ENCODE data around the gene XRCC1.

Gene XRCC1

DNA sequence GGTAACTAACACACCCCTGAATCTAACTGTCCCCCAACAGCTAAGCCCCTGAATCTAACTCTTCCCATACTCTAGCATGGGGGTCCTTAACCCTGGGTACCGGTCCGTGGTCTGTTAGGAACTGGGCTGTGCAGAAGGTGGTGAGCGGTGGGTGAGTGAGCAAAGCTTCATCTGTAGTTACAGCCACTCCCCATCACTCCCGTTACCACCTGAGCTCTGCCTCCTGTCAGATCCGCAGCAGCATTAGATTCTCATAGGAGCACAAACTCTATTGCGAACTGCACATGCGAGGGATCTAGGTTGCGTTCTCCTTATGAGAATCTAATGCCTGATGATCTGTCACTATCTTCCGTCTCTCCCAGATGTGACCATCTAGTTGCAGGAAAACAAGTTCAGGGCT is 64.6 kb downstream of the XRCC1 start:
- no peak for DNase-seq

DNA sequence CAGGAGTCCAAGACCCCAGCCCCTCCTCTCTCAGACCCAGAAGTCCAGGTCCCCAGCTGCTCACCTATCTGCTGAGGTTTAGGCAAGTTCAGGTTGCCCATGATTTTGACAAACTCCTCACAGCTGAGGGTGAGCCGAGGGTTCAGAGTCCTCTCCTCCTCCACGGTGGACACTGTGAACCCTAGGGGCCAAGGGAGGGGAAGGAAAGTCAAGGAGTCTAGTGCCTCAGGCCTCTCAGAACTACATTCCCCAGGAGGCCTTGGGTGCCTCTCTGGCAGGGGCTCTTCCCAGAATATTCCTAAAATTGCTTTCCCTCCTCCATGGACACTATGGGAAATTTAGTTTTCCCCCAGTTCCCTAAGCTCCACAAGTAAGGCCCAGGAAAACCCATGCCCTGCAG is 67.4 kb downstream of the XRCC1 start:
- DNase-seq, result no peak

- no peak for DNase-seq
Measured at GRCh38 chr19:43506629-43507028, 68.7 kb downstream of the XRCC1 start.

DNA sequence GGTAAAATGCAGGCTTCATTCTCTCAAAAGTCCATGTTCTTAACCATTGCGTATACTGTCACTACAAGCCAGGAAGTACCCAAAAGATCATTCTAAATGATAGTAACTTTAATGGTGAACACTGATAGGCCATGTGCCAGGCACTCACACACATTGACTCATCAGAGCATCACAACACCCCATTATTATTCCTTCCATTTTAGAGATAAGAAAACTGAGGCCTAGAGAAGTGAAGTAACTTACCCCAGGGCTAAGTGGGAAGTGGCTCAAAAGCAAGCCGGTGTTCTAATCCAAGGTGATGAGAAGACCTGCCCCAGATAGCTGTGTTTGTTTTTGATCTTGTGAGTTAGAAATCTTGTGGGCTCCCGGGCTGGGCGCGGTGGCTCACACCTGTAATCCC is 69.4 kb downstream of the XRCC1 start:
- no peak for DNase-seq

DNA sequence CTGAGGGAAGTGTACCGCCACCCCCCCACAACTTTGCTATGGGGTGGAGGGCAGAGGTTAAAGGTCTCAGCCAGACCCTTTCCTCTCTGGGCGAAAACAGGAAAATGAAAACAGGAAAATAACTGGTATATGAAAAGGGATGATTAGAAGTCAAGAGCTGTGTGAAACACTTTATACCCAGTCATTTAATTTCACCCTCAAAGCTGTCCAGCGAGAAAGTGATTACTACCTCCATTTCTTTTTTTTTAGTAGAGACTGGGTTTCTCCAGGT is 70.2 kb downstream of the XRCC1 start:
- DNase-seq, result no peak

GRCh38 chr19:43504426-43505185 is 70.7 kb downstream of the XRCC1 start, which contains the start of gene PHLDB3:
TSS of gene PHLDB3 (minus strand) at chr19:43504746. CDS start at chr19:43504118, 628 bp downstream.
- peak; percentile 46 for DNase-seq

DNA sequence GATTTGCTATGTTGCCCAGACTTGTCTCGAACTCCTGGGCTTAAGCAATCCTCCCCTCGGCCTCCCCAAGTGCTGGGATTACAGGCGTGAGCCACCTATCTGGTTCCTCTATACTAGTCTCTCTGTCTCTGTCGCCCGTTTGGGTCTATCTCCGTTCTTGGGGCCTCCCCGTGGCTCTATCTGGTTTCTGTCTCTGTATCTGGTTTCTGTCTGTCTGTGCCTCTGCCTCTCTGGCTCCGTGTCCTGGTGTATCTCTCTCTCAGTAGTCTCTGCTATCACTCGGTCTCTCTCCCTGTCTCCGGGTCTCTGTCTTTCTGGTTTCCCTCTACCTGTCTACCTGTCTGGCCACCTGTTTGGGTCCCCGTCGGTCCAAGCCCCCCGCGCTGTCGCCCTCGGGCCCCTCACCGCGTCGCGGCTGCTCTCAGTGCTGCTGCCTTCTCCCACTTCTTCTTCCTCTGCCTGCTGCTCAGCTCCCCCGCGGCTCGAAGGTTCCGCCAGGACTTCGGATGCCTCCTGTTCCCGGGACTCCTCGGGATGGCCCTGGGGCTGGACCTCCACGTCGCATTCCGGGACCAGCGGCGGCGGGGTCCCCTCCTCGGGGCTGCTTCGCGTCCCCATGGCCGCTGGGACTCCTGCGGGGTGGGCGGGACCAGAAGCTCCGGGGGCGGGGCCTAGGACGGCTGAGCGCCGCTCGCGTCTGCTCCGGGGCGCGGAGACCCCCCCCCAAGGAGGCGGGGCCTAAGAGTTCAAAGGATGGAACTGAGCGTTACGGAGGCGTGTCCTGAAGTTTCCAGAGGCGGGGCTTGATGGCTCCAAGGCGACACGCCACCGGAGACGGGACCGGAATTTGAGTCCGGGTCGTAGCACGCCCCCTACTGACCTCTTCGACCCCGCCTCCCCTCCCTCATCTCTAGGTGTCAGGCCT is 71.6 kb downstream of the XRCC1 start:
- DNase-seq, result peak; percentile 90

DNA sequence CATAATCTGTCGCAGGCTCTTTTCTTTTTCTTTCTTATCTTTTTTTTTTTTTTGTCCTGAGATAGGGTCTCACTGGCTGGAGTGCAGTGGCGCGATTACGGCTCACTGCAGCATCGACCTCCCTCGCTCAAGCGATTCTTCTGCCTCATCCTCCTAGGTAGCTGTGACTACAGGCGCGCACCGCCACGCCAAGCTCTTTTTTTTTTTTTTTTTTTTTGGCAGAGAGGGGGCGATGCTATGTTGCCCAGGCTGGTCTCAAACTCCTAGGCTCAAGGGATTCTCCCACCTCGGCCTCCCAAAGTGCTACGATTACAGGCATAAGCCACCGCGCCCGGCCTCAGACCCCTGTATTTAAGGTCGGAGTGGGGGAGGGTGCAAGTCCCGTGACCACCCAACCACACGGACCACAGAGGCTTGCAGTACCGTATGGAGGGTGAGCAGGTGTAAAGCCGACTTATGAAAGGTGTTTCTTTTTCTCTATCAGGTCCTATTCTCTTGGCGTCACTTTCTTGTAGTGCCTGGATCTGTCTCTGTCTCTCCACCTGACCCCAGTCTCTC is 72.8 kb downstream of the XRCC1 start:
- no peak for DNase-seq

DNA sequence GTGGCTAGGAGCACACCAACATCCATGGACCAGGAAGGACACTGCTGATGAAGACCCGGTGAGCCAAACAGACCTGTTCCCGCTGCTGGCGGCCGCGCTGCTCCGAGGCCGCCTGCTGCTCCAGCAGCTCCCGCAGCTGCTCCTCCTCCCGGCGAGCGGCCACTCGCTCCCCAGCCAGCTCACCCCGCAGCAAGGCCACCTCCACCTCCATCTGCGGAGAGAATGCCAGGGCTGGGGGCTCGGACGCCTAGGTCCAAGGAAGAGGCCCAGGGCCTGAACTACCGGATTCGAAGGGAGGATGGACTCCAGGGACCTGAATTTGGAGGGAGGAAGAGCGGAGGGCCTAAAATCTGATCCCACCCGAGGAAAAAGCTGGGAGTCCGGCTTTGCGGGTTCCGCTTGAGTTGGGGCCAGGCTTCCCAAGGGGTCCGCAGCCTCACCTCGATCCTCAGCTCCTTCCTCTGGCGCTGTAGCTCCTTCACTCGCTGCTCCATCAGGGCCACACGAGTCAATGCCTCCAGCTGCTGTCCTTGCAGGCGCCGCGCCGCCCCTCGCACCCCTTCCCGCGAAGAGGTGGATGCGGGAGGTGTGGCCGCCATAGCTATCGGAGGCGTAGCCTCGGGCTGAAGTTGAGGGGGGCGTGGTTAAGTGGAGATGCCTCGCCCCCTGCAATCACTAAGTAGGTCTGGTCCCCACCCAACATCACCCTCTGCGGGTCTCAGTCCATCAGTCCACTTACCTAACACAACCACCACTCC is 73.5 kb downstream of the XRCC1 start:
- no peak for DNase-seq

- no peak for DNase-seq
Measured at GRCh38 chr19:43499042-43499441, 76.3 kb downstream of the XRCC1 start.

- DNase-seq, result no peak
Measured at GRCh38 chr19:43498233-43498842, 77.0 kb downstream of the XRCC1 start.

- no peak for DNase-seq
Measured at GRCh38 chr19:43496960-43497359, 78.4 kb downstream of the XRCC1 start.

DNA sequence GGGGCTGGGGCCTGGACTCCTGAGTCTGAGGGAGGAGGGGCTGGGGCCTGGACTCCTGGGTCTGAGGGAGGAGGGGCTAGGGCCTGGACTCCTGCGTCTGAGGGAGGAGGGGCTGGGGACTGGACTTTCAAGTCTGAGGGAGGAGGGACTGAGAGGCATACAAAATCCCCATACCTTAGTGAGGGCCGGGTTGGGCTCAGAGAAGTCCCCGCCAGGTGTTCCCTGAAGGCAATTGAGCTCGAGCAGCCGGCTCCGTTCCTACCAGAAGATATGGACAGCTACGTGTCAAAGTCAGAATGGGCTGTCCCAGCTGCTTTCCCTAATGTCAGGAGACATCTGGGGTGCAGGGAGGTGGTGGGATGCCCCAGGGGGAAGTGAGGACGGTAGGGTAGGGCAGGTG is 80.2 kb downstream of the XRCC1 start:
- no peak for DNase-seq
